DOHH2 (cell line): ENCODE measurements around the gene DLG1.

ENCODE experiments used
- H3F3A ChIP-seq: fragments of 200-600 bp; sonication (generic), shearing (Covaris generic); 2 replicates; pipeline ENCODE4 v1.6.0; 2016; ENCODE audit warnings: antibody characterized with exemption, mild to moderate bottlenecking; ENCODE audit not compliant: control insufficient read depth, insufficient read depth
- H3K27ac ChIP-seq: fragments of 200-600 bp; sonication (generic); 2 replicates; pipeline ENCODE4 v1.5.1; 2014; ENCODE audit warnings: low read depth, mild to moderate bottlenecking, low read length, moderate library complexity
- H3K27me3 ChIP-seq: fragments of 200-600 bp; sonication (generic); 2 replicates; pipeline ENCODE4 v1.6.1; 2014; ENCODE audit warnings: mild to moderate bottlenecking, low read length, mixed read lengths; ENCODE audit not compliant: control insufficient read depth
- H3K36me3 ChIP-seq: fragments of 200-600 bp; sonication (generic); 2 replicates; pipeline ENCODE4 v1.6.1; 2014; ENCODE audit warnings: mild to moderate bottlenecking, low read length, moderate library complexity, mixed read lengths; ENCODE audit not compliant: control insufficient read depth
- H3K4me1 ChIP-seq: fragments of 200-600 bp; sonication (generic); 2 replicates; pipeline ENCODE4 v1.6.1; 2014; ENCODE audit warnings: mild to moderate bottlenecking, low read length, mixed read lengths; ENCODE audit not compliant: control insufficient read depth
- H3K4me2 ChIP-seq: fragments of 200-600 bp; sonication (generic); 2 replicates; pipeline ENCODE4 v1.6.0; 2014; ENCODE audit warnings: mild to moderate bottlenecking, low read length, moderate library complexity
- H3K4me3 ChIP-seq: fragments of 200-600 bp; sonication (generic); 2 replicates; pipeline ENCODE4 v1.5.1; 2014; ENCODE audit warnings: mild to moderate bottlenecking, low read length, mixed read lengths
- H3K79me2 ChIP-seq: fragments of 200-600 bp; sonication (generic); 2 replicates; pipeline ENCODE4 v1.6.1; 2014; ENCODE audit warnings: mild to moderate bottlenecking, low read length, mixed read lengths; ENCODE audit not compliant: control insufficient read depth
- H3K9me2 ChIP-seq: fragments of 200-600 bp; sonication (generic); replicated peaks from 2 replicates; pipeline ENCODE4 v1.6.1; 2014; ENCODE audit warnings: mild to moderate bottlenecking, low read length, mixed read lengths; ENCODE audit not compliant: control insufficient read depth
- H3K9me3 ChIP-seq: fragments of 200-600 bp; sonication (generic); 2 replicates; pipeline ENCODE4 v1.6.1; 2014; ENCODE audit warnings: antibody characterized with exemption, low read length, mixed read lengths; ENCODE audit not compliant: control insufficient read depth, insufficient read depth
- H4K20me1 ChIP-seq: fragments of 200-600 bp; sonication (generic); 2 replicates; pipeline ENCODE4 v1.6.0; 2014; ENCODE audit warnings: low read depth, mild to moderate bottlenecking, antibody characterized with exemption, low read length, moderate library complexity; ENCODE audit not compliant: control insufficient read depth, insufficient read depth
- CTCF ChIP-seq: fragments of 200-600 bp; sonication (generic); IDR thresholded peaks from one replicate; pipeline ENCODE4 v1.5.1; 2014; ENCODE audit warnings: antibody characterized with exemption, mild to moderate bottlenecking, low read depth, low read length; ENCODE audit not compliant: poor library complexity, severe bottlenecking
- EZH2phosphoT487 ChIP-seq: fragments of 200-600 bp; sonication (generic); IDR thresholded peaks from 2 replicates; pipeline ENCODE4 v1.6.1; 2017; ENCODE audit warnings: borderline replicate concordance, mild to moderate bottlenecking, antibody characterized with exemption, low read length, moderate library complexity, mixed read lengths

Gene DLG1

GRCh38 chr3:197104738-197105137 is 193.7 kb downstream of the DLG1 start:
- Histone ChIP-seq H3K79me2 (no peaks in the 10 kb centered on the region), H4K20me1 (no peaks in the 10 kb centered on the region), H3K4me3 (no peak overlapping the region), H3F3A (no peaks in the 10 kb centered on the region), H3K27me3 (no peaks in the 10 kb centered on the region), H3K9me2 (no peaks in the 10 kb centered on the region), H3K36me3 (peaks cover 18% of the 10 kb centered on the region), H3K4me2 (no peak overlapping the region), H3K27ac (no peak overlapping the region), H3K9me3 (no peaks in the 10 kb centered on the region), H3K4me1 (no peaks in the 10 kb centered on the region)
- no peak for TF ChIP-seq CTCF
- no peak for TF ChIP-seq EZH2phosphoT487

- no peaks in the 10 kb centered on the region for H3K9me3 ChIP-seq
- no peaks in the 10 kb centered on the region for H4K20me1 ChIP-seq
- TF ChIP-seq EZH2phosphoT487 (no peak), CTCF (no peak)
- H3K4me1 ChIP-seq, result no peaks in the 10 kb centered on the region
- no peaks in the 10 kb centered on the region for H3F3A ChIP-seq
- peaks cover 10% of the 10 kb centered on the region; the same call in 1 of the 2 replicates for H3K36me3 ChIP-seq
- no peak overlapping the region for H3K27ac ChIP-seq
- no peaks in the 10 kb centered on the region for H3K27me3 ChIP-seq
- H3K4me3 ChIP-seq, result no peak overlapping the region
- H3K79me2 ChIP-seq, result no peaks in the 10 kb centered on the region
- H3K4me2 ChIP-seq, result no peak overlapping the region
- no peaks in the 10 kb centered on the region for H3K9me2 ChIP-seq
Observed at GRCh38 chr3:197103766-197104165, 194.6 kb downstream of the DLG1 start.

- no peaks in the 10 kb centered on the region for H3K9me2 ChIP-seq
- no peak overlapping the region for H3K4me3 ChIP-seq
- TF ChIP-seq CTCF (no peak), EZH2phosphoT487 (no peak)
- H3F3A ChIP-seq, result no peaks in the 10 kb centered on the region
- H3K79me2 ChIP-seq, result no peaks in the 10 kb centered on the region
- H4K20me1 ChIP-seq, result no peaks in the 10 kb centered on the region
- H3K9me3 ChIP-seq, result no peaks in the 10 kb centered on the region
- no peaks in the 10 kb centered on the region for H3K27me3 ChIP-seq
- no peak overlapping the region for H3K27ac ChIP-seq
- H3K4me1 ChIP-seq, result peaks cover 2% of the 10 kb centered on the region
- peaks cover 6% of the 10 kb centered on the region for H3K36me3 ChIP-seq
- H3K4me2 ChIP-seq, result no peak overlapping the region
Observed at GRCh38 chr3:197093871-197094270, 204.5 kb downstream of the DLG1 start.

GRCh38 chr3:197088370-197088769 is 210.0 kb downstream of the DLG1 start:
- Histone ChIP-seq H3K4me1 (peaks cover 9% of the 10 kb centered on the region), H3K9me2 (no peaks in the 10 kb centered on the region), H3K79me2 (no peaks in the 10 kb centered on the region), H3K27me3 (no peaks in the 10 kb centered on the region), H3F3A (no peaks in the 10 kb centered on the region), H3K36me3 (peaks cover 11% of the 10 kb centered on the region), H4K20me1 (no peaks in the 10 kb centered on the region), H3K4me3 (no peak overlapping the region), H3K27ac (no peak overlapping the region), H3K4me2 (no peak overlapping the region), H3K9me3 (no peaks in the 10 kb centered on the region)
- TF ChIP-seq CTCF (no peak), EZH2phosphoT487 (no peak)
